Lung (tissue), 12 donors: ENCODE data around the gene SLC30A7. TPM values are rescaled to one million over a fixed set of nuclear protein-coding genes. Genes with fewer than 3 reads are reported as not detected.

Source experiments
- ATAC-seq: fragments of 200-7000 bp; cut with Tn5 transposase; one replicate; pipeline ENCODE4 v1.9.1; 2020; ENCODE audit warnings: moderate number of reproducible peaks; ENCODE audit not compliant: insufficient read depth, low FRiP score
- DNase-seq, 3 donors: peaks; one replicate each; pipeline ENCODE4 v3.0.0-alpha.2; 2013 to 2017
- H3K27ac ChIP-seq, 2 donors: one replicate each; pipeline ENCODE4 v1.5.1; 2013; ENCODE audit warnings: mild to moderate bottlenecking in 2 of 2, moderate library complexity in 2 of 2, control low read depth in 1 of 2, inconsistent platforms in 1 of 2, low read depth in 1 of 2, low read length in 1 of 2
- H3K27me3 ChIP-seq, 3 donors: one replicate each; pipeline ENCODE4 v1.5.1; 2013; ENCODE audit warnings: low read length in 2 of 3; ENCODE audit not compliant: control insufficient read depth in 3 of 3, insufficient read depth in 3 of 3
- H3K36me3 ChIP-seq, 4 donors: one replicate each; pipeline ENCODE4 v1.5.1; 2013; ENCODE audit warnings: low read length in 4 of 4, mild to moderate bottlenecking in 1 of 4, moderate library complexity in 1 of 4; ENCODE audit not compliant: control insufficient read depth in 4 of 4, insufficient read depth in 4 of 4
- H3K4me1 ChIP-seq, 5 donors: one replicate each; pipeline ENCODE4 v1.5.1; 2013; ENCODE audit warnings: low read length in 5 of 5, mild to moderate bottlenecking in 2 of 5, moderate library complexity in 1 of 5; ENCODE audit not compliant: control insufficient read depth in 5 of 5, insufficient read depth in 5 of 5
- H3K4me3 ChIP-seq: one replicate; pipeline ENCODE4 v1.5.1; 2013; ENCODE audit warnings: mild to moderate bottlenecking, control low read depth, moderate library complexity
- H3K9ac ChIP-seq, 2 donors: one replicate each; pipeline ENCODE4 v1.5.1; 2013; ENCODE audit warnings: low read length in 2 of 2, control low read depth in 1 of 2; ENCODE audit not compliant: insufficient read depth in 1 of 2
- H3K9me3 ChIP-seq, 4 donors: one replicate each; pipeline ENCODE4 v1.5.1; 2013; ENCODE audit warnings: low read length in 3 of 4, mild to moderate bottlenecking in 1 of 4, moderate library complexity in 1 of 4; ENCODE audit not compliant: control insufficient read depth in 4 of 4, insufficient read depth in 3 of 4
- WGBS, 2 donors: extraction: QIAGEN DNeasy Blood & Tissue Kit; methylation state at CpG; one replicate each; pipeline ENCODE4 v1.1.7; 2013; 5-methylcytosine and 5-hydroxymethylcytosine counted together
- polyA plus RNA-seq, 2 donors: library from polyadenylated mRNA; stranded (reverse); fragments of 200-250 nt; gene quantifications; one replicate each; pipeline ENCODE4 v1.2.1, GENCODE V29; 2013
- total RNA-seq, 2 donors: library from RNA; depleted of rRNA in 1 of 2; stranded (reverse); fragments of >200 nt in 1 of 2; gene quantifications; one replicate each; pipeline ENCODE4 v1.2.1, GENCODE V29; 2014 to 2021
- TF ChIP-seq, protein P1 (sequence below): IDR thresholded peaks from 2 replicates; pipeline ENCODE4 v1.5.1; 2012; ENCODE audit warnings: mild to moderate bottlenecking; ENCODE audit errors: control extremely low read depth, extremely low read depth
- donor health status: control.
- donor health status: control.
- donor health status: Bipolar disorder and iron deficiency.
- donor health status: healthy.
- donor health status: DM: yes; HTN: yes; CAD: no.

SLC30A7 gene
- total and polyA plus RNA-seq, 4 donors, result 7.6 to 33.9 (median 19.6) TPM

DNA sequence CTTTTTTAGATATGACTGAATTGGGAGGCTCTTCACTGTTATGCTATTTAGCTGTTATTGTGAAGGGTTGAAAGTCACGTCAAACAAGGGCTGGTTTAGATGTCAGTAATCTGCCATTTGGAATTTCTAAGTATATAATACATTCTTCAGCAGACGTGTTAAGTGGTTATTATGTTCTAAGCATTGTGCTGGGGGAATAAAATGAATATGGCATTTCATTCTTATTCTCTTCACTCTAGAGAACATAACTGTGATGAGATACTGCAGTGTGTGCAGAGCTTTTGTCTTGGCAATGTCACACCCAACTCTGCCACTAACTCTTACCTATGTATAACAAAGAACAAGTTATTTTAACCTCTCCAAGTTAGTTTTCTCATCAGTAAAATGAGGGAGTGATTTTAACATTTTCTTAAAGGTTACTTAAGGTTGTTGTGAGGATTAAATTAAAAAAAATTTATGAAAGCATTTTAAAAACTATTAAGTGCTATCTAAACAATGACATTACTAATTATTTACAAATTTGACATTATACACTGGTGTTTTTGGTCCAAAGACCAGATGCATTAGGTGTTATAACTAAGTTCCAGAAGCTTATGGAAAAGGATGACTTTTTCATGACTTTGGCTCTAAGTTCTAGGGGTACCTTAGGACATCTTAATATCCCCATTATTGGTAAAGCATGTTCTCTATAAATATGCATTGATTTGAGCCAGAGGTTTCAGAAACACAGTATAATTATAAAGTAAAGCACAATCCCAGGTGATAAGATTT is 58.3 kb downstream of the SLC30A7 start:
- Histone ChIP-seq H3K9me3 (peaks cover 0 to 2% (median 0%) of the 10 kb centered on the region in 4 donors), H3K4me1 (peaks cover 3 to 64% (median 21%) of the 10 kb centered on the region in 5 donors), H3K27me3 (no peaks in the 10 kb centered on the region), H3K27ac (no peak overlapping the region), H3K4me3 (no peak overlapping the region), H3K9ac (peak overlapping the region in 1 of 2 donors; percentile 3), H3K36me3 (peaks cover 0 to 7% (median 5%) of the 10 kb centered on the region in 4 donors)
- TF ChIP-seq, protein P1, sequence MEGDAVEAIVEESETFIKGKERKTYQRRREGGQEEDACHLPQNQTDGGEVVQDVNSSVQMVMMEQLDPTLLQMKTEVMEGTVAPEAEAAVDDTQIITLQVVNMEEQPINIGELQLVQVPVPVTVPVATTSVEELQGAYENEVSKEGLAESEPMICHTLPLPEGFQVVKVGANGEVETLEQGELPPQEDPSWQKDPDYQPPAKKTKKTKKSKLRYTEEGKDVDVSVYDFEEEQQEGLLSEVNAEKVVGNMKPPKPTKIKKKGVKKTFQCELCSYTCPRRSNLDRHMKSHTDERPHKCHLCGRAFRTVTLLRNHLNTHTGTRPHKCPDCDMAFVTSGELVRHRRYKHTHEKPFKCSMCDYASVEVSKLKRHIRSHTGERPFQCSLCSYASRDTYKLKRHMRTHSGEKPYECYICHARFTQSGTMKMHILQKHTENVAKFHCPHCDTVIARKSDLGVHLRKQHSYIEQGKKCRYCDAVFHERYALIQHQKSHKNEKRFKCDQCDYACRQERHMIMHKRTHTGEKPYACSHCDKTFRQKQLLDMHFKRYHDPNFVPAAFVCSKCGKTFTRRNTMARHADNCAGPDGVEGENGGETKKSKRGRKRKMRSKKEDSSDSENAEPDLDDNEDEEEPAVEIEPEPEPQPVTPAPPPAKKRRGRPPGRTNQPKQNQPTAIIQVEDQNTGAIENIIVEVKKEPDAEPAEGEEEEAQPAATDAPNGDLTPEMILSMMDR, result no peak
- 57 to 76% methylated on average over 2 of the region's 2 CpGs for WGBS, 2 donors
- ATAC-seq, result no peak
- DNase-seq, result peak in 2 of 3 donors; percentile 68 to 82

DNA sequence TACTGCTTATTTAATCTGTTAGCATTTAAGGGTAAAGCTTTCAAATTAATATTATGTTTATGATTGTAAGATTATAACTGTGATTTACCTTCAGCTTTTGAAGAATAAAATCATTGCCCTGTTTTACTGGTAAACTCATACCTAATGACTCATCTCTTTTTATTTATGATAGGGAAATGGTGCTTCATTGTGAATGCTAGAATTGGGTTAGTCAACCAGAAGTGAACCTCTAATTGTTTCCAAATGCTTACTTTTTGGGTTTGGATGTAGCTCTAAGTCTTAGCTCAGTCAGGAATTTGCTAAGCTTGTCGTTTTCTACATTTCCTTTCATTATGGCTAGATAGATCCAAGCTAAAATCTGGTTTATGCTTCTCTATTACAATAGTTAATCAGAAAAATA is 59.4 kb downstream of the SLC30A7 start:
- no peaks in the 10 kb centered on the region for H3K27me3 ChIP-seq
- no peak overlapping the region for H3K4me3 ChIP-seq
- TF ChIP-seq, protein P1, result no peak
- 45 to 73% methylated on average over 1 of the region's 1 CpG for WGBS, 2 donors
- peak in 2 of 3 donors; percentile 72 to 78 for DNase-seq
- H3K9ac ChIP-seq, result no peak overlapping the region
- no peak overlapping the region for H3K27ac ChIP-seq
- peaks cover 0 to 7% (median 5%) of the 10 kb centered on the region in 4 donors for H3K36me3 ChIP-seq
- H3K4me1 ChIP-seq, result peaks cover 0 to 63% (median 13%) of the 10 kb centered on the region in 5 donors
- peak; percentile 34 for ATAC-seq
- no peaks in the 10 kb centered on the region for H3K9me3 ChIP-seq

DNA sequence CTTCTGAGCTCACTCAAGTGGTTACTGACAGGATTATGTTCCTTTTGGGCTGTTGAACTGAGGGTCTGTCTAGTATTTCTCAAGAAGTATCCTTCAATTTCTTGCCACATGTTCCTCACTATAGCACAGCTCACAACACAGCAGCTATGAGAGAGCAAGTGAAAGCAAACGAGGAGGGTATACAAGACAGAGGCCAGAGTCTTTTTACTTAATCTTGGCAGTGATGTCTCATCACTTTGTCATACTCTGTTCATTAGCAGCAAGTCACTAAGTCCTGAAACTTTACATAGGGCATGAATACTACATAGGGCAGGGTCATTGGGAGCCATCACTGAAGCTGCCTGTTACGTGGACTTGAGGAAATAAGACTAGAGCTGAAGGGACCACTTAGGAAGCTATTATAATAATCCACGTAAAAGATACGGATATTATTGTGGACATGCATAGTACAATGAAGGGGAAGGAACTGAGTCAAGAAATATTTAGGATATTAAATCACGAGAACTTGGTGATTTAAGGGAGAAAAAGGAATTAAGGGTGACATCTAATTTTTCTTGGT is 63.7 kb downstream of the SLC30A7 start:
- no peaks in the 10 kb centered on the region for H3K27me3 ChIP-seq
- no peaks in the 10 kb centered on the region for H3K9me3 ChIP-seq
- peaks cover 0 to 7% (median 2%) of the 10 kb centered on the region in 4 donors for H3K36me3 ChIP-seq
- TF ChIP-seq, protein P1, result no peak
- H3K9ac ChIP-seq, result no peak overlapping the region
- WGBS, 2 donors, result 79 to 88% methylated on average over 5 of the region's 5 CpGs
- peaks cover 0 to 30% (median 0%) of the 10 kb centered on the region in 5 donors for H3K4me1 ChIP-seq
- H3K27ac ChIP-seq, result no peak overlapping the region
- ATAC-seq (no peak), DNase-seq (peak in 2 of 3 donors; percentile 33 to 41)
- H3K4me3 ChIP-seq, result no peak overlapping the region
